ENCODE measurements around the gene LRMDA.

Gene LRMDA

GRCh38 chr10:75977139-75977538 is 545.7 kb downstream of the LRMDA start:
- TF ChIP-seq EZH2phosphoT487 (conservative IDR thresholded peaks at IDR 0.05; ENCODE audit: low read length): no peak
- no peak for TF ChIP-seq CTCF (IDR thresholded peaks at IDR 0.05; ENCODE audit: insufficient read depth, low read length, poor library complexity, severe bottlenecking)
- no peaks in the 10 kb centered on the region for H3K9me3 ChIP-seq (ENCODE audit: insufficient read depth, low read length)
- no peaks in the 10 kb centered on the region for H3K27me3 ChIP-seq (ENCODE audit: low read length)
- H2AFZ ChIP-seq (ENCODE audit: low read depth, low read length, severe bottlenecking): no peak overlapping the region
- no peaks in the 10 kb centered on the region for H3F3A ChIP-seq (ENCODE audit: insufficient read depth)
- no peak overlapping the region for H3K27ac ChIP-seq (ENCODE audit: low read depth, low read length)
- no peaks in the 10 kb centered on the region for H4K20me1 ChIP-seq (ENCODE audit: low read depth, low read length)
- H3K36me3 ChIP-seq (ENCODE audit: low read length): no peaks in the 10 kb centered on the region
- no peaks in the 10 kb centered on the region for H3K79me2 ChIP-seq (ENCODE audit: insufficient read depth, low read length)
- no peaks in the 10 kb centered on the region for H3K9me2 ChIP-seq (replicated peaks; ENCODE audit: insufficient read depth, low read length)
- no peak overlapping the region for H3K4me3 ChIP-seq (ENCODE audit: insufficient read depth, low read length, poor library complexity, severe bottlenecking)
- H3K4me2 ChIP-seq (ENCODE audit: low read depth, low read length, poor library complexity, severe bottlenecking): no peak overlapping the region
- no peak overlapping the region for H3K9ac ChIP-seq (ENCODE audit: low read length)

GRCh38 chr10:75978213-75978612 is 546.8 kb downstream of the LRMDA start:
- H3K9me2 ChIP-seq (replicated peaks; ENCODE audit: insufficient read depth, low read length): no peaks in the 10 kb centered on the region
- H3K36me3 ChIP-seq (ENCODE audit: low read length): no peaks in the 10 kb centered on the region
- H3K27me3 ChIP-seq (ENCODE audit: low read length): no peaks in the 10 kb centered on the region
- H3F3A ChIP-seq (ENCODE audit: insufficient read depth): no peaks in the 10 kb centered on the region
- H3K27ac ChIP-seq (ENCODE audit: low read depth, low read length): no peak overlapping the region
- H4K20me1 ChIP-seq (ENCODE audit: low read depth, low read length): no peaks in the 10 kb centered on the region
- H3K79me2 ChIP-seq (ENCODE audit: insufficient read depth, low read length): no peaks in the 10 kb centered on the region
- TF ChIP-seq EZH2phosphoT487 (conservative IDR thresholded peaks at IDR 0.05; ENCODE audit: low read length): no peak
- TF ChIP-seq CTCF (IDR thresholded peaks at IDR 0.05; ENCODE audit: insufficient read depth, low read length, poor library complexity, severe bottlenecking): no peak
- no peak overlapping the region for H3K9ac ChIP-seq (ENCODE audit: low read length)
- H3K4me3 ChIP-seq (ENCODE audit: insufficient read depth, low read length, poor library complexity, severe bottlenecking): no peak overlapping the region
- no peak overlapping the region for H3K4me2 ChIP-seq (ENCODE audit: low read depth, low read length, poor library complexity, severe bottlenecking)
- H2AFZ ChIP-seq (ENCODE audit: low read depth, low read length, severe bottlenecking): no peak overlapping the region
- no peaks in the 10 kb centered on the region for H3K9me3 ChIP-seq (ENCODE audit: insufficient read depth, low read length)

- no peak overlapping the region for H3K27ac ChIP-seq (ENCODE audit: low read depth, low read length)
These were observed 549.1 kb downstream of the LRMDA start for GRCh38 chr10:75980419-75981002.

More at GRCh38 chr10:75980419-75981002, 549.1 kb downstream of the LRMDA start:
- H4K20me1 ChIP-seq (ENCODE audit: low read depth, low read length): no peaks in the 10 kb centered on the region
- H3K36me3 ChIP-seq (ENCODE audit: low read length): no peaks in the 10 kb centered on the region
- no peak overlapping the region for H3K4me3 ChIP-seq (ENCODE audit: insufficient read depth, low read length, poor library complexity, severe bottlenecking)
- H3K79me2 ChIP-seq (ENCODE audit: insufficient read depth, low read length): no peaks in the 10 kb centered on the region
- TF ChIP-seq EZH2phosphoT487 (conservative IDR thresholded peaks at IDR 0.05; ENCODE audit: low read length): no peak
- TF ChIP-seq CTCF (IDR thresholded peaks at IDR 0.05; ENCODE audit: insufficient read depth, low read length, poor library complexity, severe bottlenecking): no peak
- H3K4me2 ChIP-seq (ENCODE audit: low read depth, low read length, poor library complexity, severe bottlenecking): no peak overlapping the region
- H2AFZ ChIP-seq (ENCODE audit: low read depth, low read length, severe bottlenecking): no peak overlapping the region
- H3F3A ChIP-seq (ENCODE audit: insufficient read depth): no peaks in the 10 kb centered on the region
- no peak overlapping the region for H3K9ac ChIP-seq (ENCODE audit: low read length)
- H3K9me3 ChIP-seq (ENCODE audit: insufficient read depth, low read length): no peaks in the 10 kb centered on the region
- H3K27me3 ChIP-seq (ENCODE audit: low read length): no peaks in the 10 kb centered on the region
- no peaks in the 10 kb centered on the region for H3K9me2 ChIP-seq (replicated peaks; ENCODE audit: insufficient read depth, low read length)

All from SU-DHL-6 (cell line).